ENCODE measurements around the gene MAGEA1.
"Not testable (repeated sequence)": the region's sequence is repeated elsewhere in the genome, so short reads cannot be mapped to it uniquely, and the experiment has no call there.

MAGEA1 gene

GRCh38 chrX:153179131-153179530, at the start of gene MAGEA1:
Gene MAGEA1, plus strand, starts transcription at chrX:153179284. Its CDS starts 3,106 bp downstream, at chrX:153182390.
- no peak within 1 kb of the TSS for H3K9ac ChIP-seq (ENCODE audit: low read depth in 1 of 2, low read length in 2 of 2)
- no peaks in the 10 kb centered on the region for H3K4me1 ChIP-seq (ENCODE audit: control insufficient read depth in 1 of 2, insufficient read depth in 2 of 2, low read length in 2 of 2)
- no peaks in the 10 kb centered on the region for H3K36me3 ChIP-seq (ENCODE audit: control insufficient read depth in 1 of 2, insufficient read depth in 2 of 2, low read length in 2 of 2)
- H3K27me3 ChIP-seq (ENCODE audit: control insufficient read depth in 1 of 2, insufficient read depth in 2 of 2, low read length in 2 of 2): no peaks in the 10 kb centered on the region
- H3K27ac ChIP-seq (ENCODE audit: low read depth, low read length): no peak within 1 kb of the TSS
- no peak within 1 kb of the TSS for H3K4me3 ChIP-seq (ENCODE audit: low read depth in 1 of 2, low read length in 2 of 2)
- no peaks in the 10 kb centered on the region for H3K9me3 ChIP-seq (ENCODE audit: control insufficient read depth in 1 of 2, low read length in 2 of 2)

GRCh38 chrX:153132924-153133323, 46.2 kb upstream of the MAGEA1 start:
- H3K4me1 ChIP-seq (ENCODE audit: control insufficient read depth in 1 of 2, insufficient read depth in 2 of 2, low read length in 2 of 2); H3K27ac ChIP-seq (ENCODE audit: low read depth, low read length); H3K36me3 ChIP-seq (ENCODE audit: control insufficient read depth in 1 of 2, insufficient read depth in 2 of 2, low read length in 2 of 2); H3K27me3 ChIP-seq (ENCODE audit: control insufficient read depth in 1 of 2, insufficient read depth in 2 of 2, low read length in 2 of 2); H3K9me3 ChIP-seq (ENCODE audit: control insufficient read depth in 1 of 2, low read length in 2 of 2); H3K4me3 ChIP-seq (ENCODE audit: low read depth in 1 of 2, low read length in 2 of 2); H3K9ac ChIP-seq (ENCODE audit: low read depth in 1 of 2, low read length in 2 of 2): not testable (repeated sequence)

GRCh38 chrX:153139074-153139473, 40.0 kb upstream of the MAGEA1 start:
- H3K36me3 ChIP-seq (ENCODE audit: control insufficient read depth in 1 of 2, insufficient read depth in 2 of 2, low read length in 2 of 2); H3K9ac ChIP-seq (ENCODE audit: low read depth in 1 of 2, low read length in 2 of 2); H3K27ac ChIP-seq (ENCODE audit: low read depth, low read length); H3K4me3 ChIP-seq (ENCODE audit: low read depth in 1 of 2, low read length in 2 of 2); H3K27me3 ChIP-seq (ENCODE audit: control insufficient read depth in 1 of 2, insufficient read depth in 2 of 2, low read length in 2 of 2); H3K4me1 ChIP-seq (ENCODE audit: control insufficient read depth in 1 of 2, insufficient read depth in 2 of 2, low read length in 2 of 2); H3K9me3 ChIP-seq (ENCODE audit: control insufficient read depth in 1 of 2, low read length in 2 of 2): not testable (repeated sequence)

- not testable (repeated sequence) for H3K4me1 ChIP-seq (ENCODE audit: control insufficient read depth in 1 of 2, insufficient read depth in 2 of 2, low read length in 2 of 2); H3K9me3 ChIP-seq (ENCODE audit: control insufficient read depth in 1 of 2, low read length in 2 of 2); H3K36me3 ChIP-seq (ENCODE audit: control insufficient read depth in 1 of 2, insufficient read depth in 2 of 2, low read length in 2 of 2); H3K27me3 ChIP-seq (ENCODE audit: control insufficient read depth in 1 of 2, insufficient read depth in 2 of 2, low read length in 2 of 2); H3K9ac ChIP-seq (ENCODE audit: low read depth in 1 of 2, low read length in 2 of 2); H3K4me3 ChIP-seq (ENCODE audit: low read depth in 1 of 2, low read length in 2 of 2); H3K27ac ChIP-seq (ENCODE audit: low read depth, low read length)
Measured at GRCh38 chrX:153146288-153146687, 32.8 kb upstream of the MAGEA1 start.

GRCh38 chrX:153153516-153153915, 25.6 kb upstream of the MAGEA1 start:
- no peaks in the 10 kb centered on the region for H3K36me3 ChIP-seq (ENCODE audit: control insufficient read depth in 1 of 2, insufficient read depth in 2 of 2, low read length in 2 of 2)
- no peak overlapping the region for H3K9ac ChIP-seq (ENCODE audit: low read depth in 1 of 2, low read length in 2 of 2)
- no peaks in the 10 kb centered on the region for H3K27me3 ChIP-seq (ENCODE audit: control insufficient read depth in 1 of 2, insufficient read depth in 2 of 2, low read length in 2 of 2)
- no peak overlapping the region for H3K4me3 ChIP-seq (ENCODE audit: low read depth in 1 of 2, low read length in 2 of 2)
- H3K4me1 ChIP-seq (ENCODE audit: control insufficient read depth in 1 of 2, insufficient read depth in 2 of 2, low read length in 2 of 2): no peaks in the 10 kb centered on the region
- H3K9me3 ChIP-seq (ENCODE audit: control insufficient read depth in 1 of 2, low read length in 2 of 2): no peaks in the 10 kb centered on the region
- H3K27ac ChIP-seq (ENCODE audit: low read depth, low read length): no peak overlapping the region

- Histone ChIP-seq H3K27me3 (ENCODE audit: control insufficient read depth in 1 of 2, insufficient read depth in 2 of 2, low read length in 2 of 2) (no peaks in the 10 kb centered on the region), H3K36me3 (ENCODE audit: control insufficient read depth in 1 of 2, insufficient read depth in 2 of 2, low read length in 2 of 2) (no peaks in the 10 kb centered on the region), H3K9me3 (ENCODE audit: control insufficient read depth in 1 of 2, low read length in 2 of 2) (no peaks in the 10 kb centered on the region), H3K4me1 (ENCODE audit: control insufficient read depth in 1 of 2, insufficient read depth in 2 of 2, low read length in 2 of 2) (no peaks in the 10 kb centered on the region), H3K9ac (ENCODE audit: low read depth in 1 of 2, low read length in 2 of 2) (no peak overlapping the region), H3K4me3 (ENCODE audit: low read depth in 1 of 2, low read length in 2 of 2) (no peak overlapping the region), H3K27ac (ENCODE audit: low read depth, low read length) (no peak overlapping the region)
Measured at GRCh38 chrX:153157450-153157849, 21.6 kb upstream of the MAGEA1 start.

GRCh38 chrX:153158319-153158718, 20.8 kb upstream of the MAGEA1 start:
- Histone ChIP-seq H3K9ac (ENCODE audit: low read depth in 1 of 2, low read length in 2 of 2) (no peak overlapping the region), H3K27me3 (ENCODE audit: control insufficient read depth in 1 of 2, insufficient read depth in 2 of 2, low read length in 2 of 2) (no peaks in the 10 kb centered on the region), H3K4me3 (ENCODE audit: low read depth in 1 of 2, low read length in 2 of 2) (no peak overlapping the region), H3K4me1 (ENCODE audit: control insufficient read depth in 1 of 2, insufficient read depth in 2 of 2, low read length in 2 of 2) (no peaks in the 10 kb centered on the region), H3K36me3 (ENCODE audit: control insufficient read depth in 1 of 2, insufficient read depth in 2 of 2, low read length in 2 of 2) (no peaks in the 10 kb centered on the region), H3K9me3 (ENCODE audit: control insufficient read depth in 1 of 2, low read length in 2 of 2) (no peaks in the 10 kb centered on the region), H3K27ac (ENCODE audit: low read depth, low read length) (no peak overlapping the region)

GRCh38 chrX:153161952-153162351, 17.1 kb upstream of the MAGEA1 start:
- Histone ChIP-seq H3K9me3 (ENCODE audit: control insufficient read depth in 1 of 2, low read length in 2 of 2) (no peaks in the 10 kb centered on the region), H3K36me3 (ENCODE audit: control insufficient read depth in 1 of 2, insufficient read depth in 2 of 2, low read length in 2 of 2) (no peaks in the 10 kb centered on the region), H3K27me3 (ENCODE audit: control insufficient read depth in 1 of 2, insufficient read depth in 2 of 2, low read length in 2 of 2) (no peaks in the 10 kb centered on the region), H3K4me3 (ENCODE audit: low read depth in 1 of 2, low read length in 2 of 2) (no peak overlapping the region), H3K9ac (ENCODE audit: low read depth in 1 of 2, low read length in 2 of 2) (no peak overlapping the region), H3K27ac (ENCODE audit: low read depth, low read length) (no peak overlapping the region), H3K4me1 (ENCODE audit: control insufficient read depth in 1 of 2, insufficient read depth in 2 of 2, low read length in 2 of 2) (no peaks in the 10 kb centered on the region)

GRCh38 chrX:153164733-153165132, 14.4 kb upstream of the MAGEA1 start:
- H3K4me3 ChIP-seq (ENCODE audit: low read depth in 1 of 2, low read length in 2 of 2): no peak overlapping the region
- no peaks in the 10 kb centered on the region for H3K27me3 ChIP-seq (ENCODE audit: control insufficient read depth in 1 of 2, insufficient read depth in 2 of 2, low read length in 2 of 2)
- H3K9ac ChIP-seq (ENCODE audit: low read depth in 1 of 2, low read length in 2 of 2): no peak overlapping the region
- H3K4me1 ChIP-seq (ENCODE audit: control insufficient read depth in 1 of 2, insufficient read depth in 2 of 2, low read length in 2 of 2): no peaks in the 10 kb centered on the region
- no peaks in the 10 kb centered on the region for H3K36me3 ChIP-seq (ENCODE audit: control insufficient read depth in 1 of 2, insufficient read depth in 2 of 2, low read length in 2 of 2)
- H3K27ac ChIP-seq (ENCODE audit: low read depth, low read length): no peak overlapping the region
- H3K9me3 ChIP-seq (ENCODE audit: control insufficient read depth in 1 of 2, low read length in 2 of 2): no peaks in the 10 kb centered on the region

- H3K36me3 ChIP-seq (ENCODE audit: control insufficient read depth in 1 of 2, insufficient read depth in 2 of 2, low read length in 2 of 2); H3K9ac ChIP-seq (ENCODE audit: low read depth in 1 of 2, low read length in 2 of 2); H3K27ac ChIP-seq (ENCODE audit: low read depth, low read length); H3K27me3 ChIP-seq (ENCODE audit: control insufficient read depth in 1 of 2, insufficient read depth in 2 of 2, low read length in 2 of 2); H3K4me3 ChIP-seq (ENCODE audit: low read depth in 1 of 2, low read length in 2 of 2); H3K4me1 ChIP-seq (ENCODE audit: control insufficient read depth in 1 of 2, insufficient read depth in 2 of 2, low read length in 2 of 2); H3K9me3 ChIP-seq (ENCODE audit: control insufficient read depth in 1 of 2, low read length in 2 of 2): not testable (repeated sequence)
Measured at GRCh38 chrX:153168423-153168822, 10.7 kb upstream of the MAGEA1 start.

GRCh38 chrX:153181822-153182221, 2.7 kb downstream of the MAGEA1 start:
- H3K36me3 ChIP-seq (ENCODE audit: control insufficient read depth in 1 of 2, insufficient read depth in 2 of 2, low read length in 2 of 2): no peaks in the 10 kb centered on the region
- H3K27me3 ChIP-seq (ENCODE audit: control insufficient read depth in 1 of 2, insufficient read depth in 2 of 2, low read length in 2 of 2): no peaks in the 10 kb centered on the region
- no peak overlapping the region for H3K4me3 ChIP-seq (ENCODE audit: low read depth in 1 of 2, low read length in 2 of 2)
- no peaks in the 10 kb centered on the region for H3K4me1 ChIP-seq (ENCODE audit: control insufficient read depth in 1 of 2, insufficient read depth in 2 of 2, low read length in 2 of 2)
- no peak overlapping the region for H3K27ac ChIP-seq (ENCODE audit: low read depth, low read length)
- H3K9ac ChIP-seq (ENCODE audit: low read depth in 1 of 2, low read length in 2 of 2): no peak overlapping the region
- no peaks in the 10 kb centered on the region for H3K9me3 ChIP-seq (ENCODE audit: control insufficient read depth in 1 of 2, low read length in 2 of 2)
